Heart right ventricle (tissue), 16 donors: ENCODE measurements around the gene CPLX4. TPM values are rescaled to one million over a fixed set of nuclear protein-coding genes. Genes with fewer than 3 reads are reported as not detected.

Experiments used
- ATAC-seq, 8 donors: fragments of 200-7000 bp; cut with Tn5 transposase; one replicate each; pipeline ENCODE4 v1.9.1; 2020; ENCODE audit warnings: mild to moderate bottlenecking in 8 of 8, moderate library complexity in 8 of 8, moderate number of reproducible peaks in 1 of 8
- DNase-seq, 2 donors: peaks; one replicate each; pipeline ENCODE4 v3.0.0-alpha.2; 2020
- H3K27ac ChIP-seq, 10 donors: fragments of 200-600 bp; sonication (generic) in 2 of 10; one replicate each; pipeline versions ENCODE4 v1.5.0 to v1.8.0; 2020 to 2022; ENCODE audit warnings: mild to moderate bottlenecking in 3 of 10
- H3K27me3 ChIP-seq, 7 donors: fragments of 200-600 bp; one replicate each; pipeline ENCODE4 v1.8.0; 2021 to 2022; ENCODE audit warnings: mild to moderate bottlenecking in 2 of 7
- H3K36me3 ChIP-seq, 9 donors: fragments of 200-600 bp; sonication (generic) in 1 of 9; one replicate each; pipeline versions ENCODE4 v1.5.0 to v1.8.0; 2020 to 2022; ENCODE audit warnings: mild to moderate bottlenecking in 2 of 9
- H3K4me1 ChIP-seq, 9 donors: fragments of 200-600 bp; sonication (generic) in 1 of 9; one replicate each; pipeline versions ENCODE4 v1.5.0 to v1.8.0; 2020 to 2022; ENCODE audit warnings: mild to moderate bottlenecking in 4 of 9
- H3K4me3 ChIP-seq, 10 donors: fragments of 200-600 bp; sonication (generic) in 2 of 10; one replicate each; pipeline versions ENCODE4 v1.5.0 to v1.8.0; 2020 to 2022; ENCODE audit warnings: mild to moderate bottlenecking in 7 of 10, moderate library complexity in 2 of 10
- H3K9me3 ChIP-seq, 11 donors: fragments of 200-600 bp in 10 of 11; sonication (generic) in 2 of 11; one replicate each; pipeline versions ENCODE4 v1.5.0 to v1.8.0; 2013 to 2022; ENCODE audit warnings: mild to moderate bottlenecking in 2 of 11, control low read depth in 1 of 11, moderate library complexity in 1 of 11
- CTCF ChIP-seq, 9 donors: fragments of 200-600 bp; sonication (generic) in 2 of 9; IDR thresholded peaks; one replicate each; pipeline versions ENCODE4 v1.5.0 to v1.8.0; 2021 to 2022; ENCODE audit warnings: antibody characterized with exemption in 9 of 9, mild to moderate bottlenecking in 5 of 9, moderate library complexity in 1 of 9
- WGBS, 2 donors: extraction: QIAGEN DNeasy Blood & Tissue Kit; methylation state at CpG; one replicate each; pipeline ENCODE4 v1.1.7; 2013; ENCODE audit warnings: inconsistent platforms in 1 of 2; 5-methylcytosine and 5-hydroxymethylcytosine counted together
- intact Hi-C, 10 donors: fragments of 100-400 bp; cut with DNase I; formaldehyde crosslinking; loops; one replicate each; pipeline versions ENCODE4 v1.11.1 to v1.14.2; 2022
- polyA plus RNA-seq, 2 donors: library from polyadenylated mRNA; stranded (reverse); fragments of 200-250 nt; gene quantifications; one replicate each; pipeline ENCODE4 v1.2.3, GENCODE V29; 2013
- total RNA-seq, 10 donors: library from RNA; stranded (reverse); fragmentation: NEBNext Ultra II Directional in 3 of 10; extraction: Animal tissue kit (Norgen Biotek cat#: 25700) in 3 of 10; gene quantifications; one replicate each; pipeline versions ENCODE4 v1.2.1 to v1.2.4, GENCODE V29; 2021 to 2023
- donor health status: Arrhythmogenic right ventricular cardiomyopathy.
- donor health status: ischemic (EF 13 %, LVEDD 7.1; RV severe dilation, severe dysfunction).
- donor health status: healthy with polysubstance abuse.
- donor health status: DM: no; HTN: yes; CAD: no.
- donor health status: DM: no; HTN: no; CAD: no.
- donor health status: ischemic (EF 25% LVEDD 6.9; RV normal size, moderate dysfunction).
- donor health status: ischemic (EF 25% LVEDD 5.7; RV mildly dilated, moderate dysfunction).
- donor health status: healthy.
- donor health status: DM: yes; HTN: yes; CAD: no.
- donor health status: Ischemic cardiomyopathy.
- donor health status: ischemic (EF 35%, LVEDD 5.7; RV mildly dilated, moderate dysfunction).
- donor health status: nonischemic (EF 11% LVEDD 7.7; RV severe dilation, severe dysfunction).
- donor health status: DM: yes; HTN: yes; CAD: no.
- donor health status: PGD.
- donor health status: ischemic (EF 29% LVEDD 5.4; RV normal size, mild dysfunction).
- donor health status: nonischemic (EF 23%, LVEDD 6.1; RV moderate dilation, normal function).

CPLX4 gene
- total and polyA plus RNA-seq, 12 donors: 0.11 TPM; not detected in 11

- DNase-seq (no peak), ATAC-seq (peak in 3 of 8 donors; percentile 47 to 51 (median 49))
- peaks cover 0 to 69% (median 40%) of the 10 kb centered on the region in 7 donors for H3K27me3 ChIP-seq
- 11 to 12% methylated on average over 5 of the region's 5 CpGs for WGBS, 2 donors
- H3K27ac ChIP-seq: no peak overlapping the region
- no peak for TF ChIP-seq CTCF (IDR thresholded peaks at IDR 0.05)
- H3K36me3 ChIP-seq: no peaks in the 10 kb centered on the region
- no peaks in the 10 kb centered on the region for H3K9me3 ChIP-seq
- H3K4me3 ChIP-seq: peak overlapping the region in 7 of 10 donors; percentile 27 to 53 (median 38)
- peaks cover 0 to 13% (median 6%) of the 10 kb centered on the region in 9 donors for H3K4me1 ChIP-seq
- intact Hi-C loops: loop anchor here (2.0 to 10.0 kb wide), 5 partner anchors 64 to 518 kb away; no protein-coding TSS in a partner anchor
These were observed 9.6 kb downstream of the CPLX4 start for GRCh38 chr18:59308938-59309260.

GRCh38 chr18:59308248-59308937, 10.1 kb downstream of the CPLX4 start:
- DNase-seq (peak; percentile 69 to 83), ATAC-seq (peak; percentile 94 to 99 (median 96))
- no peaks in the 10 kb centered on the region for H3K36me3 ChIP-seq
- H3K27me3 ChIP-seq: peaks cover 0 to 74% (median 44%) of the 10 kb centered on the region in 7 donors
- TF ChIP-seq CTCF (IDR thresholded peaks at IDR 0.05): peak; percentile 71 to 91 (median 81)
- WGBS, 2 donors: 3% methylated on average over 46 of the region's 46 CpGs
- H3K4me1 ChIP-seq: peaks cover 0 to 13% (median 6%) of the 10 kb centered on the region in 9 donors
- peak overlapping the region in 7 of 10 donors; percentile 27 to 53 (median 38) for H3K4me3 ChIP-seq
- no peak overlapping the region for H3K27ac ChIP-seq
- H3K9me3 ChIP-seq: no peaks in the 10 kb centered on the region
- intact Hi-C loops: loop anchor here (2.0 to 10.0 kb wide), 5 partner anchors 64 to 519 kb away; no protein-coding TSS in a partner anchor

GRCh38 chr18:59306640-59307039, 11.8 kb downstream of the CPLX4 start:
- H3K4me1 ChIP-seq: peaks cover 0 to 13% (median 6%) of the 10 kb centered on the region in 9 donors
- no peak for DNase-seq
- no peak for TF ChIP-seq CTCF (IDR thresholded peaks at IDR 0.05)
- intact Hi-C loops: loop anchor here in 8 of 10 donors (5.0 to 10.0 kb wide), 4 partner anchors 62 to 521 kb away; no protein-coding TSS in a partner anchor
- H3K27me3 ChIP-seq: peaks cover 0 to 76% (median 50%) of the 10 kb centered on the region in 7 donors
- WGBS, 2 donors: 80 to 84% methylated on average over 6 of the region's 6 CpGs
- no peaks in the 10 kb centered on the region for H3K9me3 ChIP-seq
- no peaks in the 10 kb centered on the region for H3K36me3 ChIP-seq
- H3K4me3 ChIP-seq: no peak overlapping the region
- no peak for ATAC-seq
- H3K27ac ChIP-seq: no peak overlapping the region

- intact Hi-C loops: loop anchor here in 8 of 10 donors (5.0 to 10.0 kb wide), 4 partner anchors 60 to 522 kb away; no protein-coding TSS in a partner anchor
These were observed 13.2 kb downstream of the CPLX4 start for GRCh38 chr18:59305295-59305694.

More at GRCh38 chr18:59305295-59305694, 13.2 kb downstream of the CPLX4 start:
- ATAC-seq (no peak), DNase-seq (no peak)
- no peaks in the 10 kb centered on the region for H3K9me3 ChIP-seq
- no peak overlapping the region for H3K27ac ChIP-seq
- peaks cover 0 to 13% (median 6%) of the 10 kb centered on the region in 9 donors for H3K4me1 ChIP-seq
- TF ChIP-seq CTCF (IDR thresholded peaks at IDR 0.05): no peak
- H3K27me3 ChIP-seq: peaks cover 0 to 75% (median 42%) of the 10 kb centered on the region in 7 donors
- no peaks in the 10 kb centered on the region for H3K36me3 ChIP-seq
- H3K4me3 ChIP-seq: no peak overlapping the region
- WGBS, 2 donors: 74 to 82% methylated on average over 4 of the region's 4 CpGs
